Endothelial cell of umbilical vein (primary cell): Measurements from ENCODE around the gene ST6GALNAC3. TPM values are rescaled to one million over a fixed set of nuclear protein-coding genes. Genes with fewer than 3 reads are reported as not detected.

Experiments used
- BruUV-seq: library from RNA; stranded (reverse); fragments of 400-500 nt; replicated peaks from 2 replicates; lab custom pipeline; 2021; lab: Mats Ljungman, UMichigan
- CTCF ChIA-PET: fragments of 300-600, 350-600 bp; sonication (Branson Sonifier 250); formaldehyde crosslinking; loops from one replicate; lab custom pipeline; 2021; ENCODE audit warnings: antibody characterized with exemption, inconsistent platforms; lab: Charles Lee
- POLR2A ChIA-PET: fragments of 300-600, 350-600 bp; sonication (Branson Sonifier 250); formaldehyde crosslinking; loops from one replicate; lab custom pipeline; 2021; ENCODE audit warnings: antibody characterized with exemption, inconsistent platforms; lab: Charles Lee
- DNase-seq: peaks from one replicate; pipeline ENCODE4 v3.0.0-alpha.2; 2011; ENCODE audit warnings: low read depth, low spot score
- FAIRE-seq: peaks from 2 replicates; lab custom pipeline; 2011; peaks lifted over from hg19 to GRCh38; lab: Jason Lieb, UNC
- H2AFZ ChIP-seq: 2 replicates; pipeline ENCODE4 v1.6.0; 2012; ENCODE audit warnings: low read depth, low read length, control low read depth, inconsistent platforms
- H3K27ac ChIP-seq: 2 replicates; pipeline ENCODE4 v1.5.1; 2011; ENCODE audit warnings: low read depth, mild to moderate bottlenecking, control low read depth, low read length, moderate library complexity; ENCODE audit not compliant: insufficient read depth
- H3K27me3 ChIP-seq, 2 experiments: 2 replicates each; pipeline versions ENCODE4 v1.6.0 to v1.6.1; 2011; ENCODE audit warnings: low read length in 2 of 2, mixed read lengths in 1 of 2; ENCODE audit not compliant: control insufficient read depth in 2 of 2, insufficient read depth in 2 of 2
- H3K36me3 ChIP-seq, 2 experiments: 2 replicates in 1 of 2; 3 replicates in 1 of 2; pipeline ENCODE4 v1.5.1; 2011; ENCODE audit warnings: low read length in 2 of 2, mild to moderate bottlenecking in 1 of 2, moderate library complexity in 1 of 2; ENCODE audit not compliant: control insufficient read depth in 2 of 2, insufficient read depth in 2 of 2; ENCODE audit errors: extremely low read depth in 1 of 2
- H3K4me1 ChIP-seq: 3 replicates; pipeline ENCODE4 v1.5.1; 2011; ENCODE audit warnings: mild to moderate bottlenecking, low read length; ENCODE audit not compliant: control insufficient read depth, insufficient read depth; ENCODE audit errors: extremely low read depth
- H3K4me2 ChIP-seq: 2 replicates; pipeline ENCODE4 v1.6.1; 2011; ENCODE audit warnings: low read length, control low read depth, mixed read lengths; ENCODE audit not compliant: insufficient read depth
- H3K4me3 ChIP-seq, 3 experiments: fragments of 200-600 bp in 1 of 3; sonication (generic), shearing (Covaris generic) in 1 of 3; replicated peaks in 1 of 3; 2 replicates each; pipeline ENCODE4 v1.5.1; 2011 to 2016; ENCODE audit warnings: control low read depth in 3 of 3, low read length in 3 of 3, mild to moderate bottlenecking in 2 of 3, inconsistent platforms in 1 of 3, low read depth in 1 of 3, moderate library complexity in 1 of 3; ENCODE audit not compliant: insufficient read depth in 1 of 3
- H3K79me2 ChIP-seq: 2 replicates; pipeline ENCODE4 v1.6.0; 2012; ENCODE audit warnings: low read length, inconsistent platforms; ENCODE audit not compliant: control insufficient read depth, insufficient read depth
- H3K9ac ChIP-seq: replicated peaks from 2 replicates; pipeline ENCODE3; 2011; ENCODE audit warnings: low read length, control low read depth; ENCODE audit not compliant: insufficient read depth; ENCODE audit errors: extremely low read depth
- H3K9me1 ChIP-seq: replicated peaks from 3 replicates; pipeline ENCODE4 v1.6.0; 2011; ENCODE audit warnings: mild to moderate bottlenecking, low read length; ENCODE audit not compliant: control insufficient read depth, insufficient read depth; ENCODE audit errors: extremely low read depth
- H3K9me3 ChIP-seq: replicated peaks from 2 replicates; pipeline ENCODE4 v1.5.1; 2012; ENCODE audit warnings: low read length, inconsistent platforms; ENCODE audit not compliant: control insufficient read depth, insufficient read depth
- H4K20me1 ChIP-seq: replicated peaks from 2 replicates; pipeline ENCODE3; 2011; ENCODE audit warnings: mild to moderate bottlenecking, low read length; ENCODE audit not compliant: control insufficient read depth, insufficient read depth; ENCODE audit errors: extremely low read depth
- EZH2 ChIP-seq: IDR thresholded peaks from 2 replicates; pipeline ENCODE4 v1.6.1; 2012; ENCODE audit warnings: borderline replicate concordance, low read depth, mild to moderate bottlenecking, moderate library complexity, low read length, inconsistent platforms; ENCODE audit not compliant: severe bottlenecking
- FOS ChIP-seq: IDR thresholded peaks from 2 replicates; pipeline ENCODE4 v1.6.1; 2011; ENCODE audit warnings: mild to moderate bottlenecking, low read length, moderate library complexity, borderline replicate concordance; ENCODE audit not compliant: insufficient read depth
- GATA2 ChIP-seq: IDR thresholded peaks from 2 replicates; pipeline ENCODE4 v1.7.0; 2011; ENCODE audit warnings: low read depth, mild to moderate bottlenecking, moderate library complexity, mixed read lengths, low read length; ENCODE audit not compliant: insufficient read length, insufficient read depth
- JUN ChIP-seq: IDR thresholded peaks from 2 replicates; pipeline ENCODE4 v1.6.1; 2011; ENCODE audit warnings: borderline replicate concordance, low read depth; ENCODE audit not compliant: insufficient read length, insufficient read depth
- MYC ChIP-seq: IDR thresholded peaks from one replicate; pipeline ENCODE4 v1.6.1; 2011; ENCODE audit warnings: mild to moderate bottlenecking, low read depth, low read length
- POLR2A ChIP-seq: IDR thresholded peaks from 2 replicates; pipeline ENCODE4 v1.6.1; 2012; ENCODE audit warnings: low read depth, mild to moderate bottlenecking, control low read depth, low read length
- POLR2AphosphoS5 ChIP-seq: IDR thresholded peaks from 2 replicates; pipeline ENCODE4 v1.6.1; 2012; ENCODE audit warnings: low read depth, mild to moderate bottlenecking, control low read depth, low read length, moderate library complexity; ENCODE audit not compliant: insufficient read depth
- dilution Hi-C: fragments of 300-500 bp; cut with MboI; formaldehyde crosslinking; loops from one replicate; pipeline ENCODE4 v1.15.0; 2019; ENCODE audit warnings: low sequenced_read_pairs; ENCODE audit not compliant: extremely low pct_ligation_motif_present
- intact Hi-C: fragments of 100-400 bp; cut with micrococcal nuclease; formaldehyde crosslinking; loops from one replicate; pipeline ENCODE4 v1.10.0; 2022
- polyA plus RNA-seq, 4 experiments: library from polyadenylated mRNA; depleted of rRNA in 3 of 4; stranded (reverse) in 3 of 4; unstranded in 1 of 4; fragments of >200 nt; gene quantifications; 2 replicates each; pipeline versions ENCODE4 v1.2.1 to v1.2.3, GENCODE V29; 2011 to 2012; ENCODE audit warnings: missing spikeins in 1 of 4
- total RNA-seq: library from RNA; stranded (reverse); gene quantifications from 2 replicates; pipeline ENCODE4 v1.2.3, GENCODE V29; 2021
- TF ChIP-seq, protein P1 (sequence below): IDR thresholded peaks from 2 replicates; pipeline ENCODE4 v1.6.1; 2011; ENCODE audit not compliant: insufficient read depth, insufficient read length
- TF ChIP-seq, protein P2 (sequence below), 2 donors: IDR thresholded peaks; 1 replicate in 1 of 2; 2 replicates in 1 of 2; pipeline ENCODE4 v1.5.1; 2011; ENCODE audit warnings: low read length in 2 of 2, mild to moderate bottlenecking in 2 of 2, moderate library complexity in 2 of 2, control low read depth in 1 of 2, inconsistent platforms in 1 of 2, low read depth in 1 of 2; ENCODE audit not compliant: insufficient read depth in 1 of 2; ENCODE audit errors: extremely low read depth in 1 of 2

The ST6GALNAC3 gene
- total and polyA plus RNA-seq, 2 donors (not counting 3 experiments of a cell fraction or from before 2014, with no cell fraction given) = 7.6 to 48.3 TPM

- Histone ChIP-seq H3K9me3 (no peaks in the 10 kb centered on the region), H3K4me2 (no peak overlapping the region), H4K20me1 (no peaks in the 10 kb centered on the region), H3K4me3 (no peak overlapping the region), H3K27ac (no peak overlapping the region), H3K9ac (no peak overlapping the region), H2AFZ (no peak overlapping the region), H3K79me2 (no peaks in the 10 kb centered on the region), H3K4me1 (peaks cover 8% of the 10 kb centered on the region), H3K27me3 (no peaks in the 10 kb centered on the region), H3K36me3 (no peaks in the 10 kb centered on the region), H3K9me1 (no peaks in the 10 kb centered on the region)
- CTCF ChIA-PET = interaction anchor here (0.8 kb wide), 1 partner anchor 104 kb away, joined by 3 read pairs; no protein-coding TSS in a partner anchor
- FAIRE-seq = no peak
- DNase-seq = no peak
- POLR2A ChIA-PET = no interaction called here
- intact Hi-C loops = no loop called here
- TF ChIP-seq GATA2 = no peak
- TF ChIP-seq, protein P1, sequence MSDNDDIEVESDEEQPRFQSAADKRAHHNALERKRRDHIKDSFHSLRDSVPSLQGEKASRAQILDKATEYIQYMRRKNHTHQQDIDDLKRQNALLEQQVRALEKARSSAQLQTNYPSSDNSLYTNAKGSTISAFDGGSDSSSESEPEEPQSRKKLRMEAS = no peak
- no peak for TF ChIP-seq POLR2AphosphoS5
- TF ChIP-seq, protein P2, sequence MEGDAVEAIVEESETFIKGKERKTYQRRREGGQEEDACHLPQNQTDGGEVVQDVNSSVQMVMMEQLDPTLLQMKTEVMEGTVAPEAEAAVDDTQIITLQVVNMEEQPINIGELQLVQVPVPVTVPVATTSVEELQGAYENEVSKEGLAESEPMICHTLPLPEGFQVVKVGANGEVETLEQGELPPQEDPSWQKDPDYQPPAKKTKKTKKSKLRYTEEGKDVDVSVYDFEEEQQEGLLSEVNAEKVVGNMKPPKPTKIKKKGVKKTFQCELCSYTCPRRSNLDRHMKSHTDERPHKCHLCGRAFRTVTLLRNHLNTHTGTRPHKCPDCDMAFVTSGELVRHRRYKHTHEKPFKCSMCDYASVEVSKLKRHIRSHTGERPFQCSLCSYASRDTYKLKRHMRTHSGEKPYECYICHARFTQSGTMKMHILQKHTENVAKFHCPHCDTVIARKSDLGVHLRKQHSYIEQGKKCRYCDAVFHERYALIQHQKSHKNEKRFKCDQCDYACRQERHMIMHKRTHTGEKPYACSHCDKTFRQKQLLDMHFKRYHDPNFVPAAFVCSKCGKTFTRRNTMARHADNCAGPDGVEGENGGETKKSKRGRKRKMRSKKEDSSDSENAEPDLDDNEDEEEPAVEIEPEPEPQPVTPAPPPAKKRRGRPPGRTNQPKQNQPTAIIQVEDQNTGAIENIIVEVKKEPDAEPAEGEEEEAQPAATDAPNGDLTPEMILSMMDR (IDR thresholded peaks at IDR 0.05; ENCODE audit: extremely low read depth in 1 of 2, insufficient read depth in 1 of 2, low read depth in 1 of 2, low read length in 2 of 2) = no peak
- no peak for TF ChIP-seq MYC
- no peak for TF ChIP-seq POLR2A
- TF ChIP-seq FOS = no peak
- TF ChIP-seq EZH2 = no peak
- no peak for TF ChIP-seq JUN
- dilution Hi-C loops = no loop called here
- BruUV-seq = no TSS peak
These were observed 206.8 kb downstream of the ST6GALNAC3 start for GRCh38 chr1:76281306-76281705.
